Endometrial microvascular endothelial cells (primary cell): ENCODE results near the gene BTNL8. TPM values are rescaled to one million over a fixed set of nuclear protein-coding genes. Genes with fewer than 3 reads are reported as not detected.

Experiments used
- in situ Hi-C: cut with HindIII; loops from 2 replicates; pipeline ENCODE4 v1.10.0; 2017; ENCODE audit warnings: low sequenced_read_pairs, low pct_unique_long_range_greater_than_20kb; ENCODE audit errors: inconsistent ontology term
- total RNA-seq: library from RNA; depleted of rRNA; stranded (reverse); fragments of >200 nt; gene quantifications from one replicate; pipeline ENCODE4 v1.2.3, GENCODE V29; 2015; ENCODE audit errors: inconsistent ontology term

The BTNL8 gene
- total RNA-seq = not detected

- in situ Hi-C loops = no loop called here
These were observed at the start of gene BTNL8 for GRCh38 chr5:180898621-180899246. BTNL8 (plus strand) TSS chr5:180899159; CDS start chr5:180899311, 152 bp downstream.

- in situ Hi-C loops = no loop called here
These were observed 49.1 kb upstream of the BTNL8 start for GRCh38 chr5:180849827-180850226.

GRCh38 chr5:180850434-180851078, 48.4 kb upstream of the BTNL8 start:
- in situ Hi-C loops = no loop called here

GRCh38 chr5:180852495-180852894, 46.5 kb upstream of the BTNL8 start:
- in situ Hi-C loops = no loop called here

- in situ Hi-C loops = no loop called here
These were observed 45.7 kb upstream of the BTNL8 start for GRCh38 chr5:180853121-180853847.

GRCh38 chr5:180853848-180854176, 45.1 kb upstream of the BTNL8 start:
- in situ Hi-C loops = no loop called here

- in situ Hi-C loops = no loop called here
These were observed 40.4 kb upstream of the BTNL8 start for GRCh38 chr5:180858586-180858985.

- in situ Hi-C loops = no loop called here
These were observed 38.6 kb upstream of the BTNL8 start for GRCh38 chr5:180860273-180860886.

GRCh38 chr5:180860887-180861822, 37.8 kb upstream of the BTNL8 start, which contains the start of gene ZFP62:
ZFP62 (minus strand) TSS chr5:180861276; CDS start chr5:180861219, 57 bp downstream.
- in situ Hi-C loops = no loop called here

- in situ Hi-C loops = no loop called here
These were observed 36.3 kb upstream of the BTNL8 start for GRCh38 chr5:180862645-180863044.

GRCh38 chr5:180865981-180866695, 32.8 kb upstream of the BTNL8 start:
- in situ Hi-C loops = no loop called here

- in situ Hi-C loops = no loop called here
These were observed 32.0 kb upstream of the BTNL8 start for GRCh38 chr5:180866985-180867384.

GRCh38 chr5:180868960-180869359, 30.0 kb upstream of the BTNL8 start:
- in situ Hi-C loops = no loop called here

- in situ Hi-C loops = no loop called here
These were observed 29.4 kb upstream of the BTNL8 start for GRCh38 chr5:180869587-180869986.

GRCh38 chr5:180870276-180871068, 28.5 kb upstream of the BTNL8 start:
- in situ Hi-C loops = no loop called here

- in situ Hi-C loops = no loop called here
These were observed 26.5 kb upstream of the BTNL8 start for GRCh38 chr5:180872419-180872818.
